Mucosa of descending colon (tissue), 3 donors: Measurements from ENCODE around the gene ZNF526. TPM values are rescaled to one million over a fixed set of nuclear protein-coding genes. Genes with fewer than 3 reads are reported as not detected.
"Not testable (repeated sequence)": the region's sequence is repeated elsewhere in the genome, so short reads cannot be mapped to it uniquely, and the experiment has no call there.

Experiments used
- ATAC-seq: fragments of 200-7000 bp; cut with Tn5 transposase; one replicate; pipeline ENCODE4 v1.9.1; 2020; ENCODE audit warnings: mild to moderate bottlenecking, moderate library complexity
- DNase-seq, 3 donors: peaks; one replicate each; pipeline ENCODE4 v3.0.0-alpha.2; 2020
- H3K36me3 ChIP-seq: fragments of 200-600 bp; one replicate; pipeline ENCODE4 v1.8.0; 2021; ENCODE audit warnings: low read depth, mild to moderate bottlenecking
- H3K4me1 ChIP-seq: fragments of 200-600 bp; one replicate; pipeline ENCODE4 v1.8.0; 2021; ENCODE audit warnings: low read depth, mild to moderate bottlenecking
- H3K4me3 ChIP-seq: fragments of 200-600 bp; one replicate; pipeline ENCODE4 v1.8.0; 2021; ENCODE audit warnings: mild to moderate bottlenecking
- H3K9me3 ChIP-seq: fragments of 200-600 bp; one replicate; pipeline ENCODE4 v1.8.0; 2021; ENCODE audit warnings: mild to moderate bottlenecking
- intact Hi-C, 2 donors: fragments of 100-400 bp; cut with DNase I in 1 of 2; cut with micrococcal nuclease in 1 of 2; formaldehyde crosslinking; loops; one replicate each; pipeline versions ENCODE4 v1.11.0 to v1.11.1; 2022; cut with DNase I, micrococcal nuclease
- total RNA-seq, 3 donors: library from RNA; stranded (reverse); fragmentation: NEBNext Ultra II Directional in 2 of 3; extraction: Animal tissue kit (Norgen Biotek cat#: 25700) in 2 of 3; gene quantifications; one replicate each; pipeline versions ENCODE4 v1.2.1 to v1.2.4, GENCODE V29; 2021 to 2023
- TF ChIP-seq, protein P1 (sequence below): fragments of 200-600 bp; IDR thresholded peaks from one replicate; pipeline ENCODE4 v1.8.0; 2022; ENCODE audit warnings: antibody characterized with exemption, mild to moderate bottlenecking
- donor health status: DM: no; HTN: no; CAD: no; lungs with moderate emphysema.
- donor health status: DM: no; HTN: no; CAD: no.
- donor health status: DM: no; HTN: yes; CAD: no.

Gene ZNF526
- total RNA-seq, 3 donors from 2014 or later: 9.9 to 13.4 (median 10.4) TPM

GRCh38 chr19:42255766-42256745, 35.9 kb downstream of the ZNF526 start:
- DNase-seq (peak; percentile 49 to 76 (median 72)), ATAC-seq (no peak)
- Histone ChIP-seq H3K4me1 (peaks cover 13% of the 10 kb centered on the region), H3K9me3 (no peaks in the 10 kb centered on the region), H3K4me3 (no peak overlapping the region), H3K36me3 (no peaks in the 10 kb centered on the region)
- TF ChIP-seq, protein P1, sequence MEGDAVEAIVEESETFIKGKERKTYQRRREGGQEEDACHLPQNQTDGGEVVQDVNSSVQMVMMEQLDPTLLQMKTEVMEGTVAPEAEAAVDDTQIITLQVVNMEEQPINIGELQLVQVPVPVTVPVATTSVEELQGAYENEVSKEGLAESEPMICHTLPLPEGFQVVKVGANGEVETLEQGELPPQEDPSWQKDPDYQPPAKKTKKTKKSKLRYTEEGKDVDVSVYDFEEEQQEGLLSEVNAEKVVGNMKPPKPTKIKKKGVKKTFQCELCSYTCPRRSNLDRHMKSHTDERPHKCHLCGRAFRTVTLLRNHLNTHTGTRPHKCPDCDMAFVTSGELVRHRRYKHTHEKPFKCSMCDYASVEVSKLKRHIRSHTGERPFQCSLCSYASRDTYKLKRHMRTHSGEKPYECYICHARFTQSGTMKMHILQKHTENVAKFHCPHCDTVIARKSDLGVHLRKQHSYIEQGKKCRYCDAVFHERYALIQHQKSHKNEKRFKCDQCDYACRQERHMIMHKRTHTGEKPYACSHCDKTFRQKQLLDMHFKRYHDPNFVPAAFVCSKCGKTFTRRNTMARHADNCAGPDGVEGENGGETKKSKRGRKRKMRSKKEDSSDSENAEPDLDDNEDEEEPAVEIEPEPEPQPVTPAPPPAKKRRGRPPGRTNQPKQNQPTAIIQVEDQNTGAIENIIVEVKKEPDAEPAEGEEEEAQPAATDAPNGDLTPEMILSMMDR: no peak
- intact Hi-C loops: no loop called here

DNA sequence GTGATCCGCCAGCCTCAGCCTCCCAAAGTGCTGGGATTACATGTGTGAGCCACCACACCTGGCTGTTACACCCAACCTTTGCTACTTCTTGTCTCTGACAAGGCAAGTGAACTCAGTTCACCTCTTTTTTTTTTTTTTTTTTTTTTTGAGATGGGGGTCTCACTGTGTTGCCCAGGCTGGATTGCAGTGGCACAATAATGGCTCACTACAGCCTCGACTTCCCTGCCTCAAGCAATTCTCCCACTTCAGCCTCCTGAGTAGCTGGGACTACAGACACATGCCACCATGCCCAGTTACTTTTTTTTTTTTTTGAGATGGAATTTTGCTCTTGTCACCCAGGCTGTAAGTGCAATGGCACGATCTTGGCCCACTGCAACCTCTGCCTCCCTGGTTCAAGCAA, 37.7 kb downstream of the ZNF526 start:
- intact Hi-C loops, H3K36me3 ChIP-seq, ATAC-seq, H3K4me1 ChIP-seq, H3K9me3 ChIP-seq, H3K4me3 ChIP-seq, DNase-seq: not testable (repeated sequence)

GRCh38 chr19:42261763-42262162, 41.7 kb downstream of the ZNF526 start:
- DNase-seq (no peak), ATAC-seq (no peak)
- intact Hi-C loops: no loop called here
- no peaks in the 10 kb centered on the region for H3K4me1 ChIP-seq
- no peaks in the 10 kb centered on the region for H3K9me3 ChIP-seq
- H3K4me3 ChIP-seq: no peak overlapping the region
- H3K36me3 ChIP-seq: no peaks in the 10 kb centered on the region
- TF ChIP-seq, protein P1: no peak

GRCh38 chr19:42266105-42266504, 46.0 kb downstream of the ZNF526 start:
- H3K9me3 ChIP-seq, DNase-seq, intact Hi-C loops, ATAC-seq, H3K36me3 ChIP-seq, H3K4me3 ChIP-seq: not testable (repeated sequence)
- peaks cover 21% of the 10 kb centered on the region for H3K4me1 ChIP-seq

DNA sequence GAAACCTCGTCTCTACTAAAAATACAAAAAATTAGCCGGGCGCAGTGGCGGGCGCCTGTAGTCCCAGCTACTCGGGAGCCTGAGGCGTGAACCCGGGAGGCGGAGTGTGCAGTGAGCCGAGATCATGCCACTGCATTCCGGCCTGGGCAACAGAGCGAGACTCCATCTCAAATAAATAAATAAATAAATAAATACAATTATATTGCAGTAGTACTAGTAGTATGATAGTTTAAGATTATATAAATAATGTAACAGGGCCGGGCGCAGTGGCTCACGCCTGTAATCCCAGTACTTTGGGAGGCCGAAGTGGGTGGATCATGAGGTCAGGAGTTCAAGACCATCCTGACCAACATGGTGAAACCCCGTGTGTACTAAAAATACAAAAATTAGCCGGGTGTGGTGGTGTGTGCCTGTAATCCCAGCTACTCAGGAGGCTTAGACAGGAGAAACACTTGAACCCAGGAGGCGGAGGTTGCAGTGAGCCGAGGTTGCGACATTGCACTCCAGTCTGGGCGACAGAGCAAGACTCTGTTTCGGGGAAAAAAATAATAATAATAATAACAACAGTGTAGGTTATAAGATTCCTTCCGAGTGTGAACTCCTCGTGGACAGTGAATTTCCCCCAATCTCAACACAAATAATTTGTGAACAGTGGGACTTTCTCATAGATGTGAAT, 47.0 kb downstream of the ZNF526 start:
- H3K36me3 ChIP-seq, H3K4me3 ChIP-seq, ATAC-seq, intact Hi-C loops, H3K9me3 ChIP-seq: not testable (repeated sequence)
- H3K4me1 ChIP-seq: peaks cover 26% of the 10 kb centered on the region
- DNase-seq: peak in 1 of 3 donors; percentile 28

DNA sequence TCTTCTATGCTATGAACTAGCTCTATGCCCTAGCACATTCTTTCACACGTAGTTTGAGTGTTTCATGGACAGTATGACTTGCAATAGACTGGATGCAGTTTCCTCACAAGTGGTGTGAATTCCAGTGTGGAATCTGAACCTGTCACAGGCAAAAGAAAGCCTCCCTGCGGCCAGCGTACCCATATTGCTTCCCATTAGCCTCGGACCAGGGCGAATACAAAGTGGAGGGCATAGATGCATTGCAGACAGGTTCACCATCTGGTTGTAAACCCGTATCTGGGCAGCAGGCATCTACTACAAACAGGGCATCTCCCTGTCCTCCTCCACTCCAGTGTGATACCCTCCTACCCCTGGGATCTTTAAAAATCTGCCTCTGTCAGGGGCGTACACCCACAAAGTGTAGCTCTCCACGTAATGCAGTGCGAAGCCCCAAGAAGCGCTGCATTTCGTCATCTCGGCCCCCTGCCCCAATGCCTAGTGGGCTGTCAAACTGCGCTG, 47.6 kb downstream of the ZNF526 start:
- H3K4me3 ChIP-seq: peak overlapping the region; percentile 40
- DNase-seq: no peak
- ATAC-seq: no peak
- peaks cover 26% of the 10 kb centered on the region for H3K4me1 ChIP-seq
- intact Hi-C loops: no loop called here
- peaks cover 8% of the 10 kb centered on the region for H3K36me3 ChIP-seq
- H3K9me3 ChIP-seq: no peaks in the 10 kb centered on the region
- TF ChIP-seq, protein P1: no peak
